Nephron progenitor cell (in vitro differentiated cells): ENCODE measurements around the gene TUBA1A.
A peak's percentile ranks its signal among the peaks of the same experiment; 100 is the strongest.
"Not testable (repeated sequence)": the region's sequence is repeated elsewhere in the genome, so short reads cannot be mapped to it uniquely, and the experiment has no call there.

Experiments
- DNase-seq: peaks from one replicate; pipeline ENCODE4 v3.0.0; 2021
- H3K27ac Mint-ChIP-seq: 2 replicates; pipeline ENCODE4 v1.8.0; 2021; ENCODE audit warnings: mild to moderate bottlenecking, moderate library complexity, mixed read lengths
- H3K27me3 Mint-ChIP-seq: 2 replicates; pipeline ENCODE4 v1.8.0; 2021; ENCODE audit warnings: mild to moderate bottlenecking, low read depth, mixed read lengths; ENCODE audit not compliant: poor library complexity
- H3K36me3 Mint-ChIP-seq: 2 replicates; pipeline ENCODE4 v1.8.0; 2021; ENCODE audit warnings: low read depth, mixed read lengths
- H3K4me1 Mint-ChIP-seq: 2 replicates; pipeline ENCODE4 v1.8.0; 2021; ENCODE audit warnings: mixed read lengths
- H3K4me3 Mint-ChIP-seq: 2 replicates; pipeline ENCODE4 v1.8.0; 2021; ENCODE audit warnings: mild to moderate bottlenecking, moderate library complexity, mixed read lengths
- H3K9me3 Mint-ChIP-seq: 2 replicates; pipeline ENCODE4 v1.8.0; 2021; ENCODE audit warnings: mild to moderate bottlenecking, moderate library complexity, mixed read lengths
- CTCF ChIP-seq: fragments of 200-600 bp; sonication (generic); IDR thresholded peaks from 2 replicates; pipeline ENCODE4 v1.5.0; 2021; ENCODE audit warnings: antibody characterized with exemption

Gene TUBA1A

GRCh38 chr12:49189731-49190716 is 1.1 kb upstream of the TUBA1A start:
- H3K4me1 Mint-ChIP-seq: peaks cover 35% of the 10 kb centered on the region
- peaks cover 27% of the 10 kb centered on the region for H3K36me3 Mint-ChIP-seq
- peak overlapping the region; percentile 49 for H3K4me3 Mint-ChIP-seq
- H3K27ac Mint-ChIP-seq: peak overlapping the region; percentile 30
- peak; percentile 10 for DNase-seq
- TF ChIP-seq CTCF: no peak
- peaks cover 2% of the 10 kb centered on the region for H3K27me3 Mint-ChIP-seq
- no peaks in the 10 kb centered on the region for H3K9me3 Mint-ChIP-seq

DNA sequence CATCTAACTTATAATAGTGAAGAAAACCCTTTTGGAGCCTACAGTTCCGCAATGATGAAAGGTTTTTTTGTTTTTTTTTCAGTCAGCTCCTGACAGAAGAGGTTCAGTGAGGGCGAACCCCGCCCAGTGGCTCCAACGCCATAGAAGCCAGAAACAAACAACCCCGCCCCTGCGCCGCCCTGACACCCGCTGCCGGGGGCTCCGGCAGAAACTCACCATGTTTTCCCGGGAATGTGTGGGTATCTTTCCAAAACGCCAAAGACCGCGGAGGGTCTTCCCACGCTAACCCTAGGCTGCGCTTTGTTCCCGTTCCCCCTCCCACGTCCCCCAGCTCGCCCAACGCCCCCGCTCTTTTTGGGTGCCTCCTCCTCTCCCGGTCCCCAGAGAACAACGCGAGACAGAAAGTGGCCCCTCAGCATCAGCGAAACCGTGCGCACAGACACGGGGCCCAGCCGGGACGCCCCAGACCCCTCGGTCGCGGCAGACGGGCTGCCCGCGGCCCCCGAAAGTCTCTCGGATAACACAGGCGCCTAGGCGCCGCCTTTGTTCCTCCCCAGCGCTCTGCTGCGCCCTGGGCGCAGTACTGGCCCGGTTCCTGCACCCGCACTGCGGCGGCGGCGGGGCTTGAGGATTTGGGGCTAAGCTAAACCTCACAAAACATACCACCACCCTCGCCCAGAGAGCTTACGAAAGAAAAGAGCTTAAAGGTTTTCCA is 522 bp downstream of the TUBA1A start:
- peak overlapping the region; percentile 98 for H3K4me3 Mint-ChIP-seq

DNA sequence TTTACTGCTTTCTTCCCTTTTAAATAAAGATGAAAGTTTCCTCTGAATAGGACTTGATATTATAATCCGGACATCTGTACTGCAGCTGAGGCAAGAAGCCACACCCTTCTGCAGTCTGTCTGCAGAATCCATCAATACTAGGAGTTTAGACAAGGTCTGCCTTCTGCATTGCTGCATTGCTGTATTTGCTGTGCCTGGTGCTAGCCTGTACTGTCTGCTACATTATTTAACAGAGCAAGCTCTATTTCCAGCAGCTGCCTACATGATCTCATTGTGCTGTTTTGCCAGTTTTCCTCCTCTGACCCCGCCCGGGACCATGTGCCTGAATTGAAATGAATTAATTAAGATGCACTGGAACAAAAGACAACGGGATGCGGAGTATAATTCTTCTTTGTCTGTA is 1.7 kb downstream of the TUBA1A start:
- no peak overlapping the region for H3K27ac Mint-ChIP-seq

More for the DNA sequence above, 522 bp downstream of the TUBA1A start:
- TF ChIP-seq CTCF: no peak
- DNase-seq: peak; percentile 66
- H3K27me3 Mint-ChIP-seq: peaks cover 2% of the 10 kb centered on the region
- H3K4me1 Mint-ChIP-seq: peaks cover 39% of the 10 kb centered on the region
- H3K36me3 Mint-ChIP-seq: peaks cover 42% of the 10 kb centered on the region
- no peaks in the 10 kb centered on the region for H3K9me3 Mint-ChIP-seq
- H3K27ac Mint-ChIP-seq: peak overlapping the region; percentile 99

GRCh38 chr12:49186307-49186706 is 2.6 kb downstream of the TUBA1A start:
- H3K9me3 Mint-ChIP-seq, H3K27ac Mint-ChIP-seq, DNase-seq, H3K27me3 Mint-ChIP-seq: not testable (repeated sequence)
- peak overlapping the region; percentile 55 for H3K4me3 Mint-ChIP-seq
- H3K36me3 Mint-ChIP-seq: peaks cover 43% of the 10 kb centered on the region
- peaks cover 39% of the 10 kb centered on the region for H3K4me1 Mint-ChIP-seq

More for the DNA sequence above, 1.7 kb downstream of the TUBA1A start:
- peaks cover 39% of the 10 kb centered on the region for H3K4me1 Mint-ChIP-seq
- H3K36me3 Mint-ChIP-seq: peaks cover 43% of the 10 kb centered on the region
- peak overlapping the region; percentile 98 for H3K4me3 Mint-ChIP-seq
- no peaks in the 10 kb centered on the region for H3K9me3 Mint-ChIP-seq
- TF ChIP-seq CTCF: no peak
- no peak for DNase-seq
- no peaks in the 10 kb centered on the region for H3K27me3 Mint-ChIP-seq

DNA sequence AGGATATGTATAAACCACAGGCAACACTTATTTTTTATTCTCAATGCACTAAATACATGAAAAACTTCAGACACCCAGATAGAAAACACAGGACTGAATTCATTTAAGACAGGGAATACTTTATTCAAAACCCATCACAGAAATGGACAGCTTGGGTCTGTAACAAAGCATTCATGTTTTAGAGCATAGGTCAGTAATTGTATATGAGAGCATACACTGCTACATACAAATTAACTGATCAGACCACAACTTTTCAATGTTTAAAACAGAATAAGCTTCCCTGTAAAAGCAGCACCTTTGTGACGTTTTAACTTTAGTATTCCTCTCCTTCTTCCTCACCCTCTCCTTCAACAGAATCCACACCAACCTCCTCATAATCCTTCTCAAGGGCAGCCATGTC is 4.2 kb downstream of the TUBA1A start:
- Mint-ChIP-seq H3K27ac (peak overlapping the region; percentile 49), H3K4me1 (peaks cover 33% of the 10 kb centered on the region), H3K36me3 (peaks cover 43% of the 10 kb centered on the region)
- H3K9me3 Mint-ChIP-seq, DNase-seq, H3K27me3 Mint-ChIP-seq, H3K4me3 Mint-ChIP-seq: not testable (repeated sequence)

- not testable (repeated sequence) for H3K9me3 Mint-ChIP-seq, H3K4me3 Mint-ChIP-seq
- peak overlapping the region; percentile 16 for H3K27ac Mint-ChIP-seq
Observed at GRCh38 chr12:49183214-49183950, 5.5 kb downstream of the TUBA1A start.

DNA sequence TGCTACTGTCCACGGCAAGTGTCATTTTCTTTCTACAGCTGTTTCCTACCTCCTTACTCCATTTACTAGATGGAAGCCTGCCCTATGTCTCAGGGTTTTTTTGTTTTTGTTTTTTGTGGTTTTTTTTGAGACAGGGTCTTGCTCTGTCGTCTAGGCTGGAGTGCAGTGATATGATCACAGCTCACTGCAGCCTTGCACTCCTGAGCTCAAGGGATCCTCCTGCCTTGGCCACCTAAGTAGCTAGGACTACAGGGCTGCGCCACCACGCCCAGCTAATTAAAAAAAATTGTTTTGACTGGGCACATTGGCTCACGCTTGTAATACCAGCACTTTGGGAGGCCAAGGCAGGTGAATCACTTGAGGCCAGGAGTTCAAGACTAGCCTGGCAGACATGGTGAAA is 14.7 kb downstream of the TUBA1A start:
- Mint-ChIP-seq H3K4me3 (no peak overlapping the region), H3K4me1 (no peaks in the 10 kb centered on the region), H3K27me3 (peaks cover 7% of the 10 kb centered on the region), H3K27ac (no peak overlapping the region), H3K36me3 (peaks cover 6% of the 10 kb centered on the region), H3K9me3 (peaks cover 12% of the 10 kb centered on the region)
- no peak for DNase-seq
- no peak for TF ChIP-seq CTCF

More at GRCh38 chr12:49183214-49183950, 5.5 kb downstream of the TUBA1A start:
- not testable (repeated sequence) for DNase-seq, H3K27me3 Mint-ChIP-seq
- H3K4me1 Mint-ChIP-seq: peaks cover 28% of the 10 kb centered on the region
- H3K36me3 Mint-ChIP-seq: peaks cover 43% of the 10 kb centered on the region
